ENCODE data around the gene DLX2. TPM values are rescaled to one million over a fixed set of nuclear protein-coding genes. Genes with fewer than 3 reads are reported as not detected.
"Not testable (repeated sequence)": the region's sequence is repeated elsewhere in the genome, so short reads cannot be mapped to it uniquely, and the experiment has no call there.

The DLX2 gene
- total RNA-seq, 2 donors from 2014 or later: 0.45 TPM; not detected in 1

- Histone ChIP-seq H3K27ac (no peak overlapping the region), H3K4me1 (replicated peaks) (no peaks in the 10 kb centered on the region), H3K27me3 (replicated peaks; ENCODE audit: insufficient read depth) (no peaks in the 10 kb centered on the region), H3K9me3 (no peaks in the 10 kb centered on the region), H3K36me3 (no peaks in the 10 kb centered on the region), H3K4me3 (no peak overlapping the region)
- intact Hi-C loops (cut with DNase I): no loop called here
- DNase-seq (ENCODE audit: low spot score): no peak
- no peak for TF ChIP-seq CTCF (IDR thresholded peaks at IDR 0.05)
Measured at GRCh38 chr2:172128484-172128883, 25.8 kb upstream of the DLX2 start.

DNA sequence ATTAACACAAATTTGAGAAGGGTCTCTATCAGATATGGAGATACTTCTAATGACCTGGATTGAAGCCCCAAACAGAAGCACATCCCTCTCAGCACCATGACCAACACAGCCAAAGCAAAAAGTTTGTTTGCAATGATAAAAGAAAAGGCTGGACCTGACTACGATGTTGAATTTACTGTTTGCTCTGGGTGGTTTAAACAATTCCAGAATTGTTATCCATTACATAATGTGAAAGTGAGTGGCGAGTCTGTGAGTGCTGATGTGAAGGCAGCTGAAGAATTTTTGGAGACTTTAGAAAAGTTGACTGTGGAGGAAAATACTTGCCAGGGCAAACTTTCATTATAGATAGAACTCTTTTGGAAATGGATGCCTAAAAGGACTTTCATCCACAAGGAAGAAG lies 17.4 kb upstream of the DLX2 start:
- no peak overlapping the region for H3K4me3 ChIP-seq
- intact Hi-C loops (cut with DNase I): no loop called here
- DNase-seq (ENCODE audit: low spot score): no peak
- H3K27ac ChIP-seq: no peak overlapping the region
- TF ChIP-seq CTCF (IDR thresholded peaks at IDR 0.05) (no peak), POLR2A (IDR thresholded peaks at IDR 0.05) (no peak), POLR2AphosphoS5 (IDR thresholded peaks at IDR 0.05) (no peak)
- no peaks in the 10 kb centered on the region for H3K27me3 ChIP-seq (replicated peaks; ENCODE audit: insufficient read depth)
- 43% methylated on average over 2 of the region's 2 CpGs for WGBS
- no peaks in the 10 kb centered on the region for H3K36me3 ChIP-seq
- no peaks in the 10 kb centered on the region for H3K4me1 ChIP-seq (replicated peaks)
- H3K9me3 ChIP-seq: no peaks in the 10 kb centered on the region

- no peaks in the 10 kb centered on the region for H3K27me3 ChIP-seq (replicated peaks; ENCODE audit: insufficient read depth)
- TF ChIP-seq POLR2A (IDR thresholded peaks at IDR 0.05) (no peak), POLR2AphosphoS5 (IDR thresholded peaks at IDR 0.05) (no peak), CTCF (IDR thresholded peaks at IDR 0.05) (no peak)
- DNase-seq (ENCODE audit: low spot score): no peak
- H3K9me3 ChIP-seq: no peaks in the 10 kb centered on the region
- H3K4me3 ChIP-seq: no peak overlapping the region
- no peaks in the 10 kb centered on the region for H3K4me1 ChIP-seq (replicated peaks)
- no peak overlapping the region for H3K27ac ChIP-seq
- no peaks in the 10 kb centered on the region for H3K36me3 ChIP-seq
- intact Hi-C loops (cut with DNase I): no loop called here
Measured at GRCh38 chr2:172119089-172119488, 16.4 kb upstream of the DLX2 start.

- no peak for DNase-seq (ENCODE audit: low spot score)
- WGBS: 86% methylated on average over 5 of the region's 5 CpGs
- intact Hi-C loops (cut with DNase I): no loop called here
- Histone ChIP-seq H3K4me3 (no peak overlapping the region), H3K27me3 (replicated peaks; ENCODE audit: insufficient read depth) (no peaks in the 10 kb centered on the region), H3K36me3 (no peaks in the 10 kb centered on the region), H3K27ac (no peak overlapping the region), H3K4me1 (replicated peaks) (no peaks in the 10 kb centered on the region), H3K9me3 (no peaks in the 10 kb centered on the region)
- TF ChIP-seq CTCF (IDR thresholded peaks at IDR 0.05) (no peak), POLR2AphosphoS5 (IDR thresholded peaks at IDR 0.05) (no peak), POLR2A (IDR thresholded peaks at IDR 0.05) (no peak)
Measured at GRCh38 chr2:172116107-172116506, 13.4 kb upstream of the DLX2 start.

DNA sequence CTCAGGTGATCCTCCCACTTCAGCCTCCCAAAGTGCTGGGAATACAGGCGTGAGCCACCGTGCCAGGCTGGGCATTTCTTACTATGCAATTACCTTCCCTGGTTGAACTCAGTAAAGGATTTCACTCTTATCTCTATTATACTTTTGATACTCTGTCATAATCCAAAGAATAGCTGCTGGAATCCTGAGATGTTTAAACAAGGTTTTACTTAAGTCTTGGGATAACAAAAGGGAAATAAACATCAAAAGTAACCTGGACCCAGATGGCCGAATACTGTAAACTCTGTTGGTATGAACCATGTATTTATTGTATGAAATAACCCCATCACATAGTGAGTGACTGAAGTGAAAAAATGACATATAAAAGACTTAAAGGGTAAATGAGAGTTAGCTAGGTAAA lies 11.9 kb upstream of the DLX2 start:
- WGBS: 78% methylated on average over 3 of the region's 3 CpGs
- no peaks in the 10 kb centered on the region for H3K9me3 ChIP-seq
- intact Hi-C loops (cut with DNase I): loop anchor here (5.0 kb wide), 1 partner anchor 517 kb away; no protein-coding TSS in a partner anchor
- DNase-seq (ENCODE audit: low spot score): no peak
- no peaks in the 10 kb centered on the region for H3K27me3 ChIP-seq (replicated peaks; ENCODE audit: insufficient read depth)
- H3K4me3 ChIP-seq: no peak overlapping the region
- no peak overlapping the region for H3K27ac ChIP-seq
- TF ChIP-seq POLR2A (IDR thresholded peaks at IDR 0.05) (no peak), POLR2AphosphoS5 (IDR thresholded peaks at IDR 0.05) (no peak)
- H3K4me1 ChIP-seq (replicated peaks): no peaks in the 10 kb centered on the region
- no peaks in the 10 kb centered on the region for H3K36me3 ChIP-seq

- H3K4me3 ChIP-seq; H3K27ac ChIP-seq; H3K9me3 ChIP-seq; DNase-seq (ENCODE audit: low spot score); H3K36me3 ChIP-seq; H3K27me3 ChIP-seq (replicated peaks; ENCODE audit: insufficient read depth); H3K4me1 ChIP-seq (replicated peaks): not testable (repeated sequence)
- WGBS: 90% methylated on average over 6 of the region's 6 CpGs
- intact Hi-C loops (cut with DNase I): loop anchor here (5.0 kb wide), 1 partner anchor 517 kb away; no protein-coding TSS in a partner anchor
Measured at GRCh38 chr2:172114176-172114575, 11.5 kb upstream of the DLX2 start.
